Stimulated activated CD4-positive, alpha-beta T cell treated with anti-CD3 and anti-CD28 coated beads, Interleukin-4, amount 100 ng/mL, for 4 hours (primary cell): Measurements from ENCODE around the gene ABTB2.

Source experiments
- DNase-seq, 2 experiments: peaks; one replicate each; pipeline ENCODE4 v3.0.0-alpha.2; 2020

The ABTB2 gene

DNA sequence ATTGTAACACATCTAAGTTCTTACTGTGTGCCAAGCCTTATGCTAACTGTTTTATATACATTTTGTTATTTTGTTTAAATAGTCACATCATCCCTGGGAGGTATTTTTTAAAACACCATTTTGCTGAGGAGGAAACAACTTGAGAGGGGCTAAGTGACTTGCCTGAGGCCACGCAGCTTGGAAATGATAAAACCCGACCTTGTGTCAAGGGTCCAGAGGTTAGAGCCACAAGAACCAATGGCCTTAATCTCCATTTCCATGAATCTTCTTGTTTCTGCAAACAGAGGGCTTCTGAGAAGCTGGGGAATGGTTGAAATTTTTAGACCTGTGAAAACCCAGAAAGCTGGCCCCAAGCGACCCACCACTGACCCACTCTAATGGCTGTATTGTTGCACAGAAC is 16.7 kb downstream of the ABTB2 start:
- DNase-seq, result no peak

DNA sequence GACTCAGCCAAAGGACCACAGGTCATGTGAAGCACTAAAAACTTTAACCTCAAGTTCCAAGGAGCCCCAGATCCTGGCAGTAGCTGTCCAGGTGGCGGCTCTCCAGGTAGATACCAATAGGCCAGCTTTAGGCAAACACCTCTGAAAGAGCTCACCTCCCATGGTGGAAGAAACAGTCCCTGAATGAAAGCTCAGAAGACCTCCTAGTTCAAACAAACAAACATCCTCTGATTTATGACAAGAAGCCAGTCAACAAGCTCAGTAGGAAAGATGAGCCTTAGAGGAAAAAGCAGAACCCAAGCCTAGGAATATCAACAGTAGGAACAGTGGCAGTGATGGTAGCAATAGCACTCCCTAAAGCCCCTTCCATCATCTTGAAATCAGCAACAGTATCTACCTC is 17.2 kb downstream of the ABTB2 start:
- no peak for DNase-seq

- DNase-seq, result no peak
Observed at GRCh38 chr11:34339149-34340064, 18.4 kb downstream of the ABTB2 start.

DNA sequence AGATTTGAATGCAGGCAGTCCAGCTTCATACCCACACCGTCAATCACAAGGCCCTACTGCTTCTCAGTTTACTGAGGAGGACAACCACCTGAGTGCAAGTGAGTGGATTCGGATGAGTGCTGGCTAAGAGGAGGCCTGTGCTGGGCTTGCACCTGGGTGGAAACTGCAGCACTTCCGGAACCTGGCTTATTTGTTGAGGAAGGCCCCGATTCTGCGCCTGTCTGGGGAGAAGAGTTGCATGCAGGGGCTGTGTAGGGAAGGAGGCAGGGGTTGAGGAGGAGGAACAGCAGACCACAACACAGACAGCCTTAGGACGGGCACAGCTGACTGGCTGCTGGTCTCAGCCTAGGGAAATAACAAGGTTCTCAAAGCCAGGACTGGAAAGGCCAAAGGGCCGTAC is 20.8 kb downstream of the ABTB2 start:
- no peak for DNase-seq

- no peak for DNase-seq
Observed at GRCh38 chr11:34335801-34336200, 22.0 kb downstream of the ABTB2 start.

- no peak for DNase-seq
Observed at GRCh38 chr11:34335331-34335730, 22.5 kb downstream of the ABTB2 start.

- DNase-seq, result no peak
Observed at GRCh38 chr11:34333787-34334186, 24.0 kb downstream of the ABTB2 start.

DNA sequence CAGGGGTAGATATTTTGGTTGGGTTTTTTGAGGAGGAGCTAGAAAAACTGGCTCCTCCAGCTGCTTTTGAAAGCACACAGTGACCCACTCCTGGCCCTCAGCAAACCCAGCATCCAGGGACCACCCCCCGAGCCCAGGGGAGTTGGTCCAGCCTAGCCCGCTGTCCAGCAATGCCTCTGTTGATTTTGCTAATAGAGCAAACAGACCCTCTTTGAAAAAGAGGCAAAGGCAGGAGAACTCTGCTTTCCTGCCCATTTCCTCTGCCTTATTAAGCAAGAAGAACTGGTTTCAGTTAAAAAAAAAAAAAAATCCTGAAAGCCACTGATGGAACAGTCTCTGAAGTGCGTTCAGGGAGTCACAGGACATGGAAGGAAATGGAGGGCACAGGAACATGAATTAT is 25.3 kb downstream of the ABTB2 start:
- no peak for DNase-seq

GRCh38 chr11:34331736-34332135 is 26.1 kb downstream of the ABTB2 start:
- no peak for DNase-seq

DNA sequence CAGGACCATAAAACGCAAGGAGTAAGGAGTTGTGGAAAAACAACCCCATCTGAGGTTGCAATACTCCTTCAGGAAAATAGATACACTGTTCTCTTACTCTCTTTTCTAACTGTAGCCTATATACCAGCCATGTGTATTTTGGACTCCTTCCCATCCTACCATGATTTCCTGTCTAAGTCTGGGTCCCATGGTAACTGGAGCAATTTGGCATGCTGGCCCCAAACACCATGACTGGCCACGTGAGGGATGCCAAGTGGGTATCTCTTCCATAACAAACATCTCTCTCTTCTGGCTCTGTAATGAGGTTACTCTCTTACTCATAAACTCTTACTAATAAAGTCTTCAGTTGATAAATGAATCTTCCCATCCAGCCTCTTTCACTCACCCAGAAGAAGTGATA is 26.5 kb downstream of the ABTB2 start:
- no peak for DNase-seq

DNA sequence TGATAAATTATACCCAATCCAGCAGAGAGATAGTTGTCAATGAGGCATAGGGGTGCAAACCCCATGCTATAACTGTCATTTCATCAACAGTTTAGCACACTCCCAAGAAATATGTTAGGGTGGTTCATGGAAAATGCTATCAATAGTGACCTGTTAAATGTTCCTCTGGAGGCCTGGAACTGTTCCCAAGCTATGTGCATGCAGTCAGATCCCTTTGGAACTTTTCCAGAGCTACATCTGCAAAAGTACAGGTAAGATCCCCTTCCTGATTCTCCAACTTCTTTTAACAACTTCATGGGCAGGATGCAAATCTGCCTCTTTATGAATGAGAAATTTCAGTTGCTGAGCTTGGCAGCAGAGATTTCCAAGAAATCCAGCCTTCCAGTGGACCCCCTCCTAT is 27.2 kb downstream of the ABTB2 start:
- no peak for DNase-seq

- no peak for DNase-seq
Observed at GRCh38 chr11:34329876-34330275, 27.9 kb downstream of the ABTB2 start.

GRCh38 chr11:34328632-34328910 is 29.2 kb downstream of the ABTB2 start:
- DNase-seq, result no peak

GRCh38 chr11:34327804-34328631 is 29.8 kb downstream of the ABTB2 start:
- DNase-seq, result no peak

DNA sequence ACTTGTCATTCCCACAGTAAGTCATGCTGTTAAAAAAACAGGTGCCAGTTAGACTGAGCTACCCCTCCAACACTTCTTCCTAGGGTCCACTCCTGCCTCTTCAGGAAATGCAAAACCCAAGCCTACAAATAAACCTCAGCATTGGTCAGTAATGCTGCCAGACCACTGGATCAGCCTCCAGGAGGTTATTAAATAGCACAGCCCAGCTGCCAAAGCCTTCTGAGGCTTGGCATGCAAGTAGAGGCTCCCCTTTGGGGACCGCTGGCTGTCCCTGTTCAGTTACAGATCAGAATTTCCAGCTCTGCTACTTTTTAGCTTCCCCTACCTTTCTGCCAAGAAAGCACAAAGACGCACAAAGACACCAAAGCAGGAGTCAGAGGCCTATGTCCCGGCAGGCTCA is 33.3 kb downstream of the ABTB2 start:
- no peak for DNase-seq

GRCh38 chr11:34323601-34324000 is 34.2 kb downstream of the ABTB2 start:
- DNase-seq, result no peak

- DNase-seq, result no peak
Observed at GRCh38 chr11:34318111-34319037, 39.4 kb downstream of the ABTB2 start.

DNA sequence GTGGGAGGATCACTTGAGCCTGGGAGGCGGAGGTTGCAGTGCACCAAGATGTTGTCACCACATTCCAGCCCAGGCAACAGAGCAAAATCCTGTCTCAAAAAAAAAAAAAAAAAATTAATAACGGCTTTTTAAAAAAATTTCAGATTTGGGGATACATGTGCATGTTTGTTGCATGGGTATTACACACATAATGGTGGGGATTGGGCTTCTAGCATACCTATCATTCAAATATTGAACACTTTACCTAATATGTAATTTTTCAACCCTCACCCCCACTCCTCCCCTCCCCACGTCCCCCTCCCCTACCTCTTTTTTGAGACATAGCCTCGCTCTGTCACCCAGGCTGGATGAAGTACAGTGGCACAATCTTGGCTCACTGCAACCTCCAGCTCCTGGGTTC is 40.1 kb downstream of the ABTB2 start:
- no peak for DNase-seq

DNA sequence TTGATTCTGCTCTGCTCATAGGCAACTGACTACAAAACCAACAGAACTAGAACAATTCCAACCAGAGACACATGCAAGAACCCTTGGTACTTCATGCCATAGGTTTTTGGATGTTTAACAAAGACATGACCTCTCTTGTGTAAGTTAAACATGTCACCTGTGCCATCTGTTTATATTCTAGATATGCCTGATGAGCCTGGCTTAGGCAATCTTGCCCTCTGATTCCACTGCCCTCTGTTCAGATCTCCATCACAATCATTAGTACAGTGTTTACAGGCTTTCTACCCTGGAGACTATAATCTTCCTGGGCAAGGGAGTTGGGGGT is 40.8 kb downstream of the ABTB2 start:
- DNase-seq, result no peak

GRCh38 chr11:34316347-34317035 is 41.3 kb downstream of the ABTB2 start:
- DNase-seq, result no peak

- no peak for DNase-seq
Observed at GRCh38 chr11:34315394-34315793, 42.4 kb downstream of the ABTB2 start.

GRCh38 chr11:34314936-34315335 is 42.9 kb downstream of the ABTB2 start:
- no peak for DNase-seq

DNA sequence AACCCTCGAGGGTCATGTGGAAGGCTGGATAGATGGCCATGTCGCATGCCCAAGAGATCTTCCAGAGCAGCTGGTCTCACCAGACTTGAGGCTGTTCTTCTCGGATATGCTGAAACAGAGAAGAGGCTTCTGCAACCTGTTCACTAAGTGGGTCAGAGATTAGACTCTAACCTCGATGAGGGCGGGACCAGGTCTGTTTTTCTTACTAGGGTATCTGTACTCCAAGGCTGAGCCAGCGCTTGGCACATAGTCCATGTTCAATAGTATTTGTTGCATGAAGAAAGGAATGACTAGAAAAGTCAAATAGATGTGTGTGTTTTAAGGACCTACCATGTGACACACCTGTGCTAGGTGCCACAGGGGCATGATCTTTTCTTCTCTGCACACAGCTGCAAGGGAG is 43.6 kb downstream of the ABTB2 start:
- DNase-seq, result no peak
